Neural crest cell (in vitro differentiated cells): ENCODE data around the gene EEF1G. TPM values are rescaled to one million over a fixed set of nuclear protein-coding genes. Genes with fewer than 3 reads are reported as not detected.

ENCODE experiments used
- DNase-seq: peaks from one replicate; pipeline ENCODE4 v3.0.0; 2021; ENCODE audit warnings: low read depth, mixed read lengths, low spot score
- H3K27ac Mint-ChIP-seq: one replicate; pipeline ENCODE4 v1.8.0; 2021; ENCODE audit warnings: mild to moderate bottlenecking, mixed read lengths; ENCODE audit not compliant: unreplicated experiment
- H3K27me3 Mint-ChIP-seq: 2 replicates; pipeline ENCODE4 v1.8.0; 2021; ENCODE audit warnings: low read depth, mild to moderate bottlenecking, mixed read lengths
- H3K36me3 Mint-ChIP-seq: 2 replicates; pipeline ENCODE4 v1.8.0; 2021; ENCODE audit warnings: low read depth, mild to moderate bottlenecking, mixed read lengths
- H3K4me1 Mint-ChIP-seq: 2 replicates; pipeline ENCODE4 v1.8.0; 2021; ENCODE audit warnings: mixed read lengths
- H3K4me3 Mint-ChIP-seq: one replicate; pipeline ENCODE4 v1.8.0; 2021; ENCODE audit warnings: mild to moderate bottlenecking, mixed read lengths
- H3K9me3 Mint-ChIP-seq: 2 replicates; pipeline ENCODE4 v1.8.0; 2021; ENCODE audit warnings: mixed read lengths
- total RNA-seq: library from RNA; stranded (reverse); gene quantifications from 2 replicates; pipeline ENCODE4 v1.2.1, GENCODE V29; 2021
- TF ChIP-seq, protein P1 (sequence below): fragments of 200-600 bp; sonication (generic); conservative IDR thresholded peaks from 2 replicates; pipeline ENCODE4 v1.5.0; 2021; ENCODE audit warnings: antibody characterized with exemption, mild to moderate bottlenecking

EEF1G gene
- total RNA-seq, 1 donor from 2014 or later, result 2,024 TPM

- H3K4me3 Mint-ChIP-seq, result no peak overlapping the region
- peaks cover 2% of the 10 kb centered on the region for H3K9me3 Mint-ChIP-seq
- no peak for DNase-seq
- no peak overlapping the region for H3K27ac Mint-ChIP-seq
- no peaks in the 10 kb centered on the region for H3K36me3 Mint-ChIP-seq
- TF ChIP-seq, protein P1, sequence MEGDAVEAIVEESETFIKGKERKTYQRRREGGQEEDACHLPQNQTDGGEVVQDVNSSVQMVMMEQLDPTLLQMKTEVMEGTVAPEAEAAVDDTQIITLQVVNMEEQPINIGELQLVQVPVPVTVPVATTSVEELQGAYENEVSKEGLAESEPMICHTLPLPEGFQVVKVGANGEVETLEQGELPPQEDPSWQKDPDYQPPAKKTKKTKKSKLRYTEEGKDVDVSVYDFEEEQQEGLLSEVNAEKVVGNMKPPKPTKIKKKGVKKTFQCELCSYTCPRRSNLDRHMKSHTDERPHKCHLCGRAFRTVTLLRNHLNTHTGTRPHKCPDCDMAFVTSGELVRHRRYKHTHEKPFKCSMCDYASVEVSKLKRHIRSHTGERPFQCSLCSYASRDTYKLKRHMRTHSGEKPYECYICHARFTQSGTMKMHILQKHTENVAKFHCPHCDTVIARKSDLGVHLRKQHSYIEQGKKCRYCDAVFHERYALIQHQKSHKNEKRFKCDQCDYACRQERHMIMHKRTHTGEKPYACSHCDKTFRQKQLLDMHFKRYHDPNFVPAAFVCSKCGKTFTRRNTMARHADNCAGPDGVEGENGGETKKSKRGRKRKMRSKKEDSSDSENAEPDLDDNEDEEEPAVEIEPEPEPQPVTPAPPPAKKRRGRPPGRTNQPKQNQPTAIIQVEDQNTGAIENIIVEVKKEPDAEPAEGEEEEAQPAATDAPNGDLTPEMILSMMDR, result no peak
- H3K4me1 Mint-ChIP-seq, result no peaks in the 10 kb centered on the region
- H3K27me3 Mint-ChIP-seq, result no peaks in the 10 kb centered on the region
Observed at GRCh38 chr11:62534779-62535545, 38.7 kb downstream of the EEF1G start.

DNA sequence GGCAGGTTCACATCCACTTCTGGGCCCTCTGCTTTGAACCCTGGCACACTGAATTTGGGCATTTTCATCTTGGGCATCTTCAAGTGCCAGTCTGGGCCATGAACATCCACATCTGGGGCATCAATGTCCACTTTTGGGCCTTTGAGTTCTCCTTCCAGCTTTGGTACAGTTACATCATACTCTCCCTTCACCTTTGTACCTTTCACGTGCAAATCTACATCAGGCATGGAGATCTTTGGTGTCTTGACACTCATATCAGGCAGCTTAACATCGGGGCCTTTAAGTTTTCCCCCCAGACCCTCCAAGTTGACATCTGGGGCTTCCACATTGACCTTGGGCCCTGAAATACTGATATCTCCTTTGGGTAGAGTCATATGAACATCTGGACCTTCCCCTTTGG lies 41.6 kb downstream of the EEF1G start:
- H3K27ac Mint-ChIP-seq, result no peak overlapping the region
- no peaks in the 10 kb centered on the region for H3K27me3 Mint-ChIP-seq
- H3K4me1 Mint-ChIP-seq, result no peaks in the 10 kb centered on the region
- no peak for DNase-seq
- TF ChIP-seq, protein P1, result no peak
- H3K36me3 Mint-ChIP-seq, result no peaks in the 10 kb centered on the region
- H3K4me3 Mint-ChIP-seq, result no peak overlapping the region
- H3K9me3 Mint-ChIP-seq, result peaks cover 8% of the 10 kb centered on the region

DNA sequence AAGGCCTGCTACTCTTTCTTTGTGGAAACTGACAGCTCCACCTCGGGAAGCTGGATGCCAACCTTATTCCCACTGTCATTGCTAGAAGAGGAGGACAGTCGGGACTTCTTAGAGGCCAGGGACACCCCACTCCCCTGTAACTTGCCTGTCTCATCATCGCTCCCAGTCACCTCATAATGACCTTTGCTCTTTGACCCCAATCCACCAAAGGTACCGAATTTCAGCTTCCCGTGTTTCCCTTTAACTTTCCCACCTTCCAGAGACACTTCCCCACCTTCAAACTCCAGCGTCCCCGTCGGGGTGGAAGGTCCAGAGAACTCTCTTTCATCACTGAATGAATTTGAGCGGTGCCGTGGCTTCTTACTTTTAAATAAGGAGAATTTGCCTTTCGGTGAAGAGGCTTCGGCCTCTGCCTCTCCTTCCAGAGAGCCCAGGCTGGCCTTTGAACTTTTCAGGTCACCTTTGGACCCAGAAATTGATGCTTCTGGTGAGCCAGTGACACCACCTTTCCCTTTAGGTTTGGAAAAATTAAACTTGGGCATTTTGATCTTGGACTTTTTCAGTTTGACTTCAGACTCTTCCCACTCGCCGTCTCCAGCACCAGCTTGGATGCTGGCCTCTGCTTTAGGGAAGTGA lies 56.8 kb downstream of the EEF1G start:
- Mint-ChIP-seq H3K9me3 (peaks cover 3% of the 10 kb centered on the region), H3K27ac (peak overlapping the region; percentile 85), H3K27me3 (no peaks in the 10 kb centered on the region), H3K4me1 (no peaks in the 10 kb centered on the region), H3K36me3 (no peaks in the 10 kb centered on the region), H3K4me3 (no peak overlapping the region)
- TF ChIP-seq, protein P1, result no peak
- DNase-seq, result no peak

- Mint-ChIP-seq H3K4me1 (peaks cover under 1% of the 10 kb centered on the region), H3K4me3 (no peak overlapping the region), H3K36me3 (no peaks in the 10 kb centered on the region), H3K27ac (no peak overlapping the region), H3K9me3 (no peaks in the 10 kb centered on the region), H3K27me3 (no peaks in the 10 kb centered on the region)
- TF ChIP-seq, protein P1, result no peak
- no peak for DNase-seq
Observed at GRCh38 chr11:62514151-62514550, 59.5 kb downstream of the EEF1G start.

GRCh38 chr11:62513626-62514025 lies 60.1 kb downstream of the EEF1G start:
- Mint-ChIP-seq H3K27ac (no peak overlapping the region), H3K27me3 (no peaks in the 10 kb centered on the region), H3K36me3 (no peaks in the 10 kb centered on the region), H3K9me3 (no peaks in the 10 kb centered on the region), H3K4me1 (peaks cover 6% of the 10 kb centered on the region), H3K4me3 (no peak overlapping the region)
- TF ChIP-seq, protein P1, result no peak
- no peak for DNase-seq
